ENCODE results near the gene CCDC6.

CCDC6 gene

GRCh38 chr10:59752278-59752940, 153.9 kb downstream of the CCDC6 start:
- TF ChIP-seq SIN3A (IDR thresholded peaks at IDR 0.05; ENCODE audit: borderline replicate concordance, insufficient read depth, low read length) (no peak), REST (IDR thresholded peaks at IDR 0.05; ENCODE audit: insufficient read depth in 1 of 2, low read depth in 2 of 2, low read length in 2 of 2) (no peak), TAF1 (IDR thresholded peaks at IDR 0.05; ENCODE audit: borderline replicate concordance, insufficient read depth, low read length) (no peak), FOXP2 (optimal IDR thresholded peaks at IDR 0.05; ENCODE audit: borderline replicate concordance, extremely low read depth, extremely low read length, insufficient read depth) (no peak)

GRCh38 chr10:59750155-59750945, 156.0 kb downstream of the CCDC6 start:
- TF ChIP-seq REST (IDR thresholded peaks at IDR 0.05; ENCODE audit: insufficient read depth in 1 of 2, low read depth in 2 of 2, low read length in 2 of 2): no peak

GRCh38 chr10:59748834-59749233, 157.5 kb downstream of the CCDC6 start:
- no peak for TF ChIP-seq TAF1 (IDR thresholded peaks at IDR 0.05; ENCODE audit: borderline replicate concordance, insufficient read depth, low read length)
- no peak for TF ChIP-seq REST (IDR thresholded peaks at IDR 0.05; ENCODE audit: insufficient read depth in 1 of 2, low read depth in 2 of 2, low read length in 2 of 2)
- no peak for TF ChIP-seq POLR2AphosphoS5 (IDR thresholded peaks at IDR 0.05; ENCODE audit: low read depth, low read length)

- TF ChIP-seq REST (IDR thresholded peaks at IDR 0.05; ENCODE audit: insufficient read depth in 1 of 2, low read depth in 2 of 2, low read length in 2 of 2) (no peak), TAF1 (IDR thresholded peaks at IDR 0.05; ENCODE audit: borderline replicate concordance, insufficient read depth, low read length) (no peak), FOXP2 (optimal IDR thresholded peaks at IDR 0.05; ENCODE audit: borderline replicate concordance, extremely low read depth, extremely low read length, insufficient read depth) (no peak), SIN3A (IDR thresholded peaks at IDR 0.05; ENCODE audit: borderline replicate concordance, insufficient read depth, low read length) (no peak), POLR2AphosphoS5 (IDR thresholded peaks at IDR 0.05; ENCODE audit: low read depth, low read length) (no peak)
These were observed 161.1 kb downstream of the CCDC6 start for GRCh38 chr10:59745163-59745650.

All from PFSK-1 (cell line).